IPS DF 6.9 (cell line): Measurements from ENCODE around the gene DLGAP1.

ENCODE experiments used
- DNase-seq: peaks from one replicate; pipeline ENCODE4 v3.0.0-alpha.2; 2013; ENCODE audit warnings: low read depth, low spot score
- H3K27ac ChIP-seq: one replicate; pipeline ENCODE4 v1.5.1; 2013; ENCODE audit warnings: low read length, control low read depth
- H3K27me3 ChIP-seq: 2 replicates; pipeline ENCODE4 v1.6.1; 2013; ENCODE audit warnings: mild to moderate bottlenecking, low read length; ENCODE audit not compliant: control insufficient read depth, insufficient read depth
- H3K36me3 ChIP-seq: 2 replicates; pipeline ENCODE4 v1.6.1; 2013; ENCODE audit warnings: low read length; ENCODE audit not compliant: control insufficient read depth, insufficient read depth
- H3K4me1 ChIP-seq: 2 replicates; pipeline ENCODE4 v1.6.1; 2013; ENCODE audit warnings: low read length; ENCODE audit not compliant: control insufficient read depth, insufficient read depth
- H3K4me3 ChIP-seq: 2 replicates; pipeline ENCODE4 v1.5.1; 2013; ENCODE audit warnings: mild to moderate bottlenecking, low read length
- H3K9me3 ChIP-seq: 2 replicates; pipeline ENCODE4 v1.6.1; 2013; ENCODE audit warnings: low read length, inconsistent platforms; ENCODE audit not compliant: control insufficient read depth, insufficient read depth
- WGBS: extraction: QIAGEN DNeasy Blood & Tissue Kit; methylation state at CpG from one replicate; pipeline ENCODE4 v1.1.7; 2013; ENCODE audit warnings: mixed read lengths, missing lambda C conversion rate; ENCODE audit not compliant: insufficient read length, insufficient coverage; 5-methylcytosine and 5-hydroxymethylcytosine counted together

Gene DLGAP1

DNA sequence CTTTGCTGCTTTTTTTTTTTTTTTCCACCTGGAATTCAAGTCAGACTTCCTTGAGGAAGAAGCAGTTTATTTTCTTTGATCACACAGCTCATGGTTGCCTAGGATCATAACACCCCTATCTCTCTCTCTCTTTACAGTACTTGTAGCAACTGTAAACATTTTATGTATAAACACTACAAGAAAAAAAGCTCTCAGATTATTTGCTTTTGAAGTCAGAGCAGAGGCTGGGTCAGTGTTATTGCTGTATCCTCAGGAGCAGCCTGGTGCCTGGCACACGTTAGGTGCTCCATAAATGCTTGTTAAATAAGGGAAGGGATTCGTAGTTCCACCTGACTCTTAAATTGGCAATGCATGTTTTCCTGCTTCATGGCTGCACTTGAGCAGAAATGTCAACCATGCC is 783.9 kb downstream of the DLGAP1 start:
- DNase-seq = no peak
- no peak overlapping the region for H3K4me3 ChIP-seq
- no CpG with 5 or more reads among the region's 2 CpGs for WGBS
- H3K27me3 ChIP-seq = no peaks in the 10 kb centered on the region
- H3K9me3 ChIP-seq = no peaks in the 10 kb centered on the region
- no peaks in the 10 kb centered on the region for H3K36me3 ChIP-seq
- H3K27ac ChIP-seq = no peak overlapping the region
- H3K4me1 ChIP-seq = no peaks in the 10 kb centered on the region

DNA sequence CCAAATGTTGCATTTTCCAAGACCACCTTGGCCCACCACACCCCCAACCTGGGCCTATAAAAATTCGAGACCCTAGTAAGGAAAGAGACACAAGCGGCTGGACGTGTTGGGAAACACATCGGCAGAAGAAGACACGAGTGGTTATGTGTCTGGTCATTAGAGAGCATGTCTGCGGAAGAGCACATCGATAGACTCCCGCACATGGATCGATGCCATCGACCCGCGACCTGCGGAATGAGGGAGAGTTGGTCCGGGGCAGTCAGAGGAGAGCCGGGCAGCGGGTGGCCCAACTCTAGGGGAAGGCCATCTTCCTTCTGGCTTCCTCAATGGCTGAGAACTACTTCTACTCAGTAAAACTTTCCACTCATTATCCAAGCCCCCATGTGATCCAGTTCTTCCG is 785.7 kb downstream of the DLGAP1 start:
- Histone ChIP-seq H3K4me3 (no peak overlapping the region), H3K27ac (no peak overlapping the region), H3K9me3 (no peaks in the 10 kb centered on the region), H3K4me1 (no peaks in the 10 kb centered on the region), H3K36me3 (no peaks in the 10 kb centered on the region), H3K27me3 (no peaks in the 10 kb centered on the region)
- WGBS = no CpG with 5 or more reads among the region's 17 CpGs
- DNase-seq = no peak

DNA sequence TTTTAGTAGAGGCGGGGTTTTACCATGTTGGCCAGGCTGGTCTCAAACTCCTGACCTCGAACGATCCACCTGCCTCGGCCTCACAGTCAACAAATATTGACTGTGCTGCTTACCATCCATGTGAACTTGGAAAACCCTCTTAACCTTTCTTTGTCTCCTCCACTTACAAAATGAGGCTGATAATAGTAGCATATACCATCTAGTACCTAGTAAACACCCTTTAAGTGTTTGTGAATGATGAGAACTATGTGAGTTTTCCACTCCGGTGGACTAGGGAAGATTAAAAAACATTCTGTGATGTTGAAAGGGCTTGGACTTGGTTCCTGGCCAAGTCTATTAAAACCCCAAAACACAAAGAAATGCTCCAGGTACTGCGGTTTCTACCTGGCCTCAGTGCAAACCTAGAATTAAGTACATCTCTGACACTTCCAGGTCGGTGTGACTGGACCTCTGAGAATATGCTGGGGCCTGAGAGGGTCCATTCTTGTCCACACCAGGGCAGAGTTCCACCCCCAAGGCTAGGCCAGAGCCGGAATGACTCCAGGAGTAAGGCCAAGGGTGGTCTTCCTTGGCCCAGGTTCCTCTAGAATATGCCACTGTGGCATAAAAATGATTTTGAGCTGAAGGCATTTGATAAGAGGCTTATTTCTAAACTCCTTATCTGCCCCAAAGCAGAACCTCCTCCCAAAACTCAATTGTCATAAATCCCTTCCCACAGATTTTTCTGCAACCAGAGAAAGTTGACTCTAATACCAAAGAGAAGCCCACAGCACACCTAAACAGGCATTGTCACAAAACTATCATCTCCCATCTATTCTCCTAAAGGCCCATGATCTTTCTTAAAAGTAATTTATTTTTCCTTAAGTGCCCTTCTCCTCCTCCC is 787.6 kb downstream of the DLGAP1 start:
- no peak overlapping the region for H3K27ac ChIP-seq
- no peaks in the 10 kb centered on the region for H3K36me3 ChIP-seq

DNA sequence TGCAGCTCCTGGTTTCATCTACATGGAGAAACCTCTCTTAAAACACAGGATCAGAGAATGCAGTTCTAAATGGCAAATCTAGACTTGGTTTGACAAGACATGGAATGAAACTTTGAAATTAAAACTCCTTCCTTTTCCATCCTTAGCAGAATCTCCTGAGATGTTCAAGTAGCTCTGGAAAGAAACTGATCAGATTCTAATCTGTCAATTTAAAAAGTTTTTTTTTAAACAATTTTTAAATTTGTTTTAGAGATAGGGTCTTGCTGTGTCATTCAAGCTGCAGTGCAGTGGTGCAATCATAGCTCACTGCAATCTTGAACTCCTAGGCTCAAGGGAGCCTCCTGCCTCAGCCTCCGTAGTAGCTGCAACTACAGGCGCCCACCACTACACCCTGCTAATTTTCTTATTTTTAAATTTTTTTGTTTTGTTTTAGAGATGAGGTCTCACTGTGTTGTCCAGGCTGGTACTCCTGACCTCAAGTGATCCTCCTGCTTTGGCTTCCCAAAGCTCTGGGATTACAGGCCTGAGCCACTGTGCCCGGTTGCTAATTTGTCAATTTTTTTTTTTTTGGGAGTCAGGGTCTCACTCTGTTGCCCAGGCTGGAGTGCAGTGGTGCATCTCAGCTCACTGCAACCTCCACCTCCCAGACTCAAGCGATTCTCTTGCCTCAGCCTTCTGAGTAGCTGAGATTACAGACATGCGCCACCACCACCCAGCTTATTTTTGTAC is 788.4 kb downstream of the DLGAP1 start:
- DNase-seq = no peak
- no CpG with 5 or more reads among the region's 5 CpGs for WGBS
- no peaks in the 10 kb centered on the region for H3K4me1 ChIP-seq

More for the DNA sequence above, 787.6 kb downstream of the DLGAP1 start:
- no CpG with 5 or more reads among the region's 8 CpGs for whole genome bisulfite sequencing
- Histone ChIP-seq H3K9me3 (no peaks in the 10 kb centered on the region), H3K27me3 (no peaks in the 10 kb centered on the region), H3K4me1 (no peaks in the 10 kb centered on the region), H3K4me3 (no peak overlapping the region)
- DNase-seq = no peak

DNA sequence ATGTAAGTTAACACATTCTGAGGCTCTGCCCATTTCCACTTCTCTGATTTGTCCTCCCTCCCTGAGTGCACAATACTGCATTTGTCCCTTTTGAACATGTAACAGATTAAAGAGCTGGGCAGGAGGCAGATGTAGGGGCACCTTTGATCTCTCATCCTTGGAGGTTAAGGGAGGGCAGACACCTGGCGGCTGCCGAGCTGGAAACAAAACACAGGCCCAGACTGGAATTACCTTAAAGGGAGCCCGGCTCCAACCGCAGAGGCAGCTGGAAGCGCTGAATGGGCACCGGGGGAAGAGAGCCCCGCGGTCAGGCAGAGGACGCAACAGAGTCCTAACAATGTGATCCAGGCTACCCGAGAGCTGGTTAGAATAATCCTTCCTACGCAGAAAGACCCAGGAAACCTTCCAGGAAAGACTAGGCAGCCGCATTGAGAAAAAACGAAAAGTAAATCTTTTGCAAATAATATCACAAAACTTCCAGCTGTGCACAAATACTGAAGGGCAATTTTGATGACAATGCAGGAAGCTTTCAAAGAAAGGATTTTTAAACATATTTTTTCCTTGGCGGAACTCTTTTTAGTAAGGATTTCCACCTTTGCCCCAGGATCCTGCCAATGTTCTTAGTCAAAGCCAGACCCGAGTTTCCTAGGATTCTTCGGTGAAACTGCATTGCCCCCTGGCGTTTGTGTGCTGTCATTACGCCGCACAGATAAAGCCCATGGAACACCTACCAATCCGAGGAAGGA is 789.2 kb downstream of the DLGAP1 start:
- peak overlapping the region; percentile 80 for H3K27ac ChIP-seq
- H3K4me1 ChIP-seq = no peaks in the 10 kb centered on the region
- no peaks in the 10 kb centered on the region for H3K27me3 ChIP-seq
- no peaks in the 10 kb centered on the region for H3K36me3 ChIP-seq
- no peak overlapping the region for H3K4me3 ChIP-seq
- no CpG with 5 or more reads among the region's 20 CpGs for WGBS
- H3K9me3 ChIP-seq = no peaks in the 10 kb centered on the region
- DNase-seq = peak; percentile 90

More for the DNA sequence above, 788.4 kb downstream of the DLGAP1 start:
- Histone ChIP-seq H3K27ac (no peak overlapping the region), H3K27me3 (no peaks in the 10 kb centered on the region), H3K4me3 (no peak overlapping the region), H3K36me3 (no peaks in the 10 kb centered on the region), H3K9me3 (no peaks in the 10 kb centered on the region)

DNA sequence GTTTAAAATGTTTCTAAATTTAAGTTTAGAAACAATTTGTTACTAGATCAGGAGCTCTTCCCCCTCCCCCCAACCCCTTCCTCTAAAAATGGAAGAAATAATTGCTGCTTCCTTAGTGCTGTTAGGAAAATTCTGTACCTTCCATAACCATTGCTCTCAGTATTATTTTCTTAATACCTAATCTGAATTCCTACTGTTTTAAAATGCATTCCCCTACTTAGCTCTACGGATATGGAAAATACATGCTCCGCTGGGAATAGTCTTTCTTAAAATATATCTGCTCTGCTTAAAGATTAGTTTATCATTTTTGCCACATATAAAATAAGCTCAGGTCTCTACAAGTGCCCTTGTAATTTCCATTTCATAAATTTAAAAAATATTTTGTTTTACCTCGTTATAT is 789.9 kb downstream of the DLGAP1 start:
- Histone ChIP-seq H3K4me3 (no peak overlapping the region), H3K27ac (no peak overlapping the region)

DNA sequence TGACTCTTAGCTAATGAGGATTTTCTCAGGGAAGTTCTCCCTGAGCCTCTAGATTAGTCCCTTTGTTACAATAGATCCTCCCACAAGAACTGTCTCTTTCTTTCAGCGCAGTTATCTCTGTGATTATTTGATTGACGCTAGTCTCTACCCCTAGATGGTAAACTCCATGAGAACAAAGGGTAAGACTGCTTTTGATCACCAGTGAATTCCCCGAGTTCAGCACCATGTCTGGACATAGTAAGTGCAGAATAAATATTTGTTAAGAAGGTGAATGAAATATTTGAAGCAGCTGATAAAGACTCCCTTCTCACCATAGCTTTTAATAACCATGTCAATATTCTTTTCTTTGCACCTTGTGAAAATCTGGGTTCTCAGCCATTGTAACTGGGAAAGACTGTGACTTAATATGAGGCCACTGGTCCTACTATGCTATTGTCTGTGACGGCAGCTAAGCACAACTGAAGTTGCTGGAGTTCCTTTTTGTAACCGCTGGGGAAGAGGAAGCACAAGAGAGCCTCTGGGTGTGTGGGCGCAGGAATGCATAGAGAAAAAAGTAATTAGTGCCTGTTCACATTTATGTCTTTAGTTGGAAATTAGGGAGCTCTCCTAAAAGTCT is 790.4 kb downstream of the DLGAP1 start:
- no peaks in the 10 kb centered on the region for H3K27me3 ChIP-seq
- no CpG with 5 or more reads among the region's 6 CpGs for WGBS
- no peaks in the 10 kb centered on the region for H3K9me3 ChIP-seq
- no peak overlapping the region for H3K27ac ChIP-seq
- H3K36me3 ChIP-seq = no peaks in the 10 kb centered on the region
- no peak overlapping the region for H3K4me3 ChIP-seq
- no peak for DNase-seq
- no peaks in the 10 kb centered on the region for H3K4me1 ChIP-seq

More for the DNA sequence above, 789.9 kb downstream of the DLGAP1 start:
- Histone ChIP-seq H3K36me3 (no peaks in the 10 kb centered on the region), H3K9me3 (no peaks in the 10 kb centered on the region), H3K4me1 (no peaks in the 10 kb centered on the region), H3K27me3 (no peaks in the 10 kb centered on the region)
- no peak for DNase-seq
- no CpG with 5 or more reads among the region's 3 CpGs for WGBS

GRCh38 chr18:3663870-3664512 is 791.1 kb downstream of the DLGAP1 start:
- no peaks in the 10 kb centered on the region for H3K27me3 ChIP-seq
- no peaks in the 10 kb centered on the region for H3K36me3 ChIP-seq
- no peak overlapping the region for H3K4me3 ChIP-seq
- DNase-seq = no peak
- no CpG with 5 or more reads among the region's 2 CpGs for WGBS
- H3K4me1 ChIP-seq = no peaks in the 10 kb centered on the region
- no peak overlapping the region for H3K27ac ChIP-seq
- H3K9me3 ChIP-seq = no peaks in the 10 kb centered on the region

- no CpG with 5 or more reads among the region's 1 CpG for WGBS
- Histone ChIP-seq H3K9me3 (no peaks in the 10 kb centered on the region), H3K4me1 (no peaks in the 10 kb centered on the region), H3K36me3 (no peaks in the 10 kb centered on the region), H3K27me3 (no peaks in the 10 kb centered on the region), H3K4me3 (no peak overlapping the region), H3K27ac (no peak overlapping the region)
- DNase-seq = no peak
These were observed 793.1 kb downstream of the DLGAP1 start for GRCh38 chr18:3661989-3662388.
